Stimulated activated CD8-positive, alpha-beta memory T cell treated with anti-CD3 and anti-CD28 coated beads, Interleukin-4, amount 100 ng/mL, for 4 hours (primary cell): ENCODE measurements around the gene EXOC2.

Source experiments
- DNase-seq, 2 donors: peaks; one replicate each; pipeline ENCODE4 v3.0.0-alpha.2; 2020; ENCODE audit warnings: low read depth in 2 of 2, low spot score in 1 of 2

The EXOC2 gene

DNA sequence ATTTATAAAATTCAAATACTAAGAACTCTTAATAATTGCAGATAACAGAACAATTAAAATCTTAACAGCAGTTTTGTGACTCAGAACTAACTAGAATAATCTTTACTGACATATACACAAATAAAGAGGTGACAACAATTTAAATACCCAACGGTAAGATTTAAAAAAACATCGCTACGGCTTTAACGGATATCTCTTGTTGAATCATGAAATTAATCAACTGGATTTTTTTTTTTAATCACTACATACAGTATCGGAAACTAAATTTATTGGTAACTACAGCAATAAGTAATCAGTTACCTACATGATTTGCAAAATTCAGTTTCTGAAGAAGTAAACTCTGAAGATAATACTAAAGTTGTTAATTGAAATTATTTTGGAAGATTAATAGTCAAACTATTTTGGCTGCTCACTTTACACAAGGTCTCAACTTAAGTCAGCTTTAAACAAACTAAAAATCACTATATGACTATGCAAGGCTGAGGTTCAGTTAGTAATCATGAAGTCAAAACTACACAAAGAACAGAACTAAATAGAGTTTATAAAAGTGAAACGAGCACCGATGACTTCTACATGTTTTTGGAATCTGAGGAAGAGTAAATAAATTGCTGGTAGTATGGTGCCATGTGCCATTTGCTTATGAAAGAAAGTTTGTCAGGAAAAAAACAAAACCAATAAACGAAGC is 164.8 kb downstream of the EXOC2 start:
- DNase-seq = no peak

DNA sequence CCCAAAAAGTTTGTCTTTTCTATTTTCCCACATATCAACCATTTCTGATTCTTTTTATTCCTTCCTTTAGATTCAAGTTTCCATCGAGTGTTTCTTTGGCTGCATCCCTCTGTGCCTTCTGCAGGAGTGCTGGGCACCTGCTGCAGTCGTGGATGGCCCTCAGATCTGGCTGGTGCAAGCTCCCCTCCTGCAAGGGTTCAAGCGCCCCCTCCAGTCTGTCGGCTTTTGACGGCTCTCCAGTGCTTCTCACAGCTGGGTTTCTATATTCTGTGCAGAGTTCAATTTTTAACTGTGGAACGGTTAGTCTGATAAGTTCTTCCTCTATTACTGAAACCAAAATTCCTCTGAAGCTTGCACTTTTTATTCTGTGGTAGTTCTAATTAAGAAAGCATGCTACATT is 168.1 kb downstream of the EXOC2 start:
- DNase-seq = no peak

DNA sequence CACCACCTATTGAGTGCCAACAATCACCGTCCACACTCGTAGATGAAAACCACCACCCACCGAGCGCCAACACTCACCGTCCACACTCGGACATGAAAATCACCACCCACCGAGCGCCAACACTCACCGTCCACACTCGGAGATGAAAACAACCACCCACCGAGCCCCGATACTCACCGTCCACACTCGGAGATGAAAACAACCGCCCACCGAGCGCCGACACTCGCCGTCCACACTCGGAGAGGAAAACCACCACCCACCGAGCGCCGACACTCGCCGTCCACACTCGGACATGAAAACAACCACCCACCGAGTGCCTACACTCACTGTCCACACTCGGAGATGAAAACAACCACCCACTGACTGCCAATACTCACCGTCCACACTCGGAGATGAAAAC is 172.1 kb downstream of the EXOC2 start:
- DNase-seq = no peak

- DNase-seq = no peak
These were observed 174.7 kb downstream of the EXOC2 start for GRCh38 chr6:518218-518617.

- no peak for DNase-seq
These were observed 176.7 kb downstream of the EXOC2 start for GRCh38 chr6:516213-516612.

DNA sequence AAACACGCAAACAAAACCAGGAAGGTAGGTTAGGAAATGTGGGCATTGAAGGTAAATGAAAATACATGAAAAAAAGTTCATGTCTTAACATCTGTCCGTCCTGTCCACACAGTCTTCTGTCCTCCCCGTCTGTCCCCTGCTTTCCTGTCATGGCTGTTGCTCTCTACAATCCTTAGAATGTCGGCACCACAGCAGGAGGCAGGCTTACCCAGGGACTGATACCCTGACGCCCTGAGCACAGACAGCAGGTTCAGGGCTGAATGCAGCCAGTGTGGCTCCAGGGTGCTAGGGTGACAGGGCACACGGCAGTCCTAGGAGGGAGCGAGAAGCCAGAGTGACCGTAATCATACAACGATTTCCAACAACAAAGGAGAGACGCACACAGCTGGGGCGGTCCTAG is 177.7 kb downstream of the EXOC2 start:
- no peak for DNase-seq

DNA sequence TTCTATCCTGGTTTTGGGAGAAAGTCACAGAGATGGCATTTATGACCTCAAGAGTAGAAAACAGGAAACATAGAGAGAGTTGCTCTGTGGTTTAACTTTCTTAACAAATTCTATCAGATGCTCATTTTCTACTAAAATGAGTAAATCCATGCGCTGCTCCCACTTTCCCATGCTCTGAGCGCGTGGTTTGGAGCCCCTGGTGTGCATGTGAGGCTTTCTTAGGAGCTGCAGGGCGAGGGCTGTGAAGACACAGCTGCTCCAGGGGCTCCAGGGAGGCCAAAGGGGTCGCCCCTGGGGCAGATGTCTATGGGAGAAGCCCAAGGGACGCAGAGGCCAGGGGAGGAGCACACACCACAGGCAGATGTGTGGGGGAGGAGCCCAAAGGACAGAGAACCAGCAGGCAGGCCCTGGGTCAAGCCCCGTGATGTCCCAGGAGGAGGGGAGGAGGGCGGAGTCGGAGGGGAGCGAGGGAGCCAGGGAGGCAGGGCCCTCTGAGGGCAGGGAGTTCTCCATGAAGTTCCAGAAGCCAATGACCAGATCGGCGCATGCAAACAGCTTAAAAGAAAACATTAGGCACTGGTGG is 178.5 kb downstream of the EXOC2 start:
- DNase-seq = no peak

DNA sequence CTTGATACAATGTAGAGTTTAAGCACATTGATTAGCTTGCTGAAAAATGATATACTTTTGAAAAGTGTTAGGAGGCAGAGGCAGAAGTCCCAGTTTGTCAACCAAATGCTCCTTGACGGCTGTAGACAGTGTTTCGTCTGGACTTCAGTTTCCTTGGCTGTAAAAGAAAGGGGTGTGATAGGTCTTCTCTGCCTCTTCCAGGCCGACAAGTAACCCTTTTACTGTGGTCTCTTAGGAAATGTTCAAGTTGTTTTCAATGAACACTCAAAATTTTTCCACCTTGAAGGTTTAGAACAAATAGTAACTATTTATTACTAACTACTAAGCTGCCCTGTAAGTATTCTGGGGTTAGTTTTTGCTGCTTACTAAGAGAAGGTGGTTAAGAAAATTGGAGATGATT is 179.0 kb downstream of the EXOC2 start:
- DNase-seq = no peak

- DNase-seq = no peak
These were observed 179.9 kb downstream of the EXOC2 start for GRCh38 chr6:513058-513457.

DNA sequence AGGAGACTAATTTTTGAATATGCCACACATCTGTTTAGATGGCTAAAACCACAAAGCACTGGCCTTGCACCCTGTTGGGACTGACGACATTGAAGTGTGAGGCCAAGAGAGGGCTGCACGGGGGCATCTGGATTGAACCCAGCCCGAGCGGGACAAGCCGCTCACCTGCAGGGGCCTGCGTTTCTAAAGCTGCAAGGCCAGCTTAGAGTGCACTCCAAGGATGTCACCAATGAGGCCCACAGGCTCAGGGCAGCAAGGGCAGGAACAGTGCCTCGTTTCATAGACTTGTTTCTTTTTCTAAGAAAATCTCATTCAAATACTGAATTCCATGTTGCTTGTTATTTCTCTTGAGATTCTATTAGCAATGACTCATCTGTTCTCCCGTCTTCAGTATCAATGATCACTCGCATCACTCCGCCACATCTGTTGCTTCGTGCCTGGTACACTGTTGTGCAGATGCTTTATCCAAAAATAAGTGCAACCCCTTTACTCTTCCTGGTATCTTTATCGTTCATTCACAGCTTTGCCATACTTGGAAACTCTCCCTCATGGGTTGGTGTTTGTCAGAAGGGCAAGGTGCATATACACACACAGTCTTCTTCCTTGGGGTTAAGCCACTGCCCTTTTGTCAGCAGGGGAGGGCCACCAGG is 181.3 kb downstream of the EXOC2 start:
- no peak for DNase-seq

GRCh38 chr6:509676-510075 is 183.3 kb downstream of the EXOC2 start:
- DNase-seq = no peak

DNA sequence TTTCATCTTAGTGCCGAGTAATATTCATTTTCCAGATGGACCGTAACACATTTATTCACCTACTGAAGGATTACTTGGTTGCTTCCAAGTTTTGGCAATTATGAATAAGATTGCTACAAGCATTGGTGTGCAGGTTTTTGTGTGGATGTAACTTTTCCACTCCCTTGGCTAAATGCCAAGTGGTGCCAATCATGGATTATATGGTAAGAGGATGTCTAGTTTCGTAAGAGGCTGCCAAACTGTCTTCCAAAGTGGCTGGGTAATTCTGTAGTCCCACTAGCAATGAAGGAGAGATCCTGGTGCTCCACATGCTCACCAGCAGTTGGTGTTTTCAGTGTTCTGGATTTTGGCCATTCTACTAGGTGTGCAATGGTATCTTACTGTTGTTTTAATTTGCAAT is 184.3 kb downstream of the EXOC2 start:
- DNase-seq = no peak

DNA sequence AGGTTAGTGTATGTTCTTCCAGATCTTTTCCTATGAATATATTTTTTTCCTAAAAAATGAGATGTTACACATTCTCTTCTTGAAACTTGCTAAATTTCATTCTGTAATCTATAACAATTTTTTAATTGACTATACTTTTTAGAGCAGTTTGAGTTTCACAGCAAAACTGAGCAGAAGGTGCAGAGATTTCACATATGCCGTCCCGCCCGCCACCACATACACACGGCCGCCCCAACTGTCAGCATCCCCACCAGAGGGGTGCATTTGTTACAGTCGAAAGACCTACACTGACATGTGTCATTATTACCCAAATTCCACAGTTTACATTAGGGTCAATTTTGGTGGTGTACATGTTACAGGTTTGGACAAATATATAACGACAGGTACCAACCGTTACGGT is 184.9 kb downstream of the EXOC2 start:
- DNase-seq = no peak

- DNase-seq = no peak
These were observed 185.9 kb downstream of the EXOC2 start for GRCh38 chr6:506920-507622.

DNA sequence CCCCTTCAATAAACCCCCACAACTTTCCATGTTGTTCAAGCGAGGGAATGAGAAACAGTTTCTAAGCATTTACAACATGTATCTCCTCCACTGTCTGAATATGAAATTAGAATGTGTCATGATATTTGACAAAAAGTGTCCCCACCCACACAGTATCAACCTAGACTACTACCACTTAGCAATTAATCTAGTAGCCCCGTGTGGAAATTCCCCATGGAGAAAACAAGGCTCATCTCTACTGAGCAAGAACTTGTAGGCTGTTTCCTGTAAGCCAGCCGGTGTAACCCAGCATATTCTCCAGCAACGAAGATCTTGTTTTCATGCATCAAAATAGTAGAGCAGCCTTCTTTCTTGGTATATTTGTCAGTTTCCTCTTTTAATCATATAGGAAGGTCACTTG is 186.4 kb downstream of the EXOC2 start:
- peak in 1 of 2 donors; percentile 29 for DNase-seq

GRCh38 chr6:505374-505773 is 187.6 kb downstream of the EXOC2 start:
- no peak for DNase-seq

DNA sequence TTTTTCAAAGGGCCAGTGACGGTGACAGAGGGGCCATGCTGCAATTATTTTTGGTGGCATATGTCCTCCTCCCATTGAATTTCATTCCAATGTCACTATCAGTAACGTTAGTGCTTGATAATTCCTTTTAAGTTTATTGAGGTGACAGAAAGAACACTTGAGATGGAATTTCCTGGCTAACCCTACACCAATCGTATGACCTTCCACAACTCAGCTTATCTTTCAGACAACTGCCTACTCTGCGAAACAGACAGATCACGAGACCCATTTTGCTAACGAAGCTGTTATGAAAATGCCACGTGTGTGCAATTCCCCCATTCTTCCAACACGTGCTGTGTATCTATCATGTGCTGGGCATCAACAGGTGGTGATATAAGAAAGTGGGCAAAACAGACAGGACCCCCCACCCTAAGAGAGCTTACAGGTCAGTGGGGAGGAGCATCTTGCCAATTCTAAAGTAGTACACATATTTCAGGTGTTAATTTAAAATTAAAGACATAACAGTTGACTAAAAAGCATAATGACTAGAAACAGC is 188.4 kb downstream of the EXOC2 start:
- DNase-seq = no peak

DNA sequence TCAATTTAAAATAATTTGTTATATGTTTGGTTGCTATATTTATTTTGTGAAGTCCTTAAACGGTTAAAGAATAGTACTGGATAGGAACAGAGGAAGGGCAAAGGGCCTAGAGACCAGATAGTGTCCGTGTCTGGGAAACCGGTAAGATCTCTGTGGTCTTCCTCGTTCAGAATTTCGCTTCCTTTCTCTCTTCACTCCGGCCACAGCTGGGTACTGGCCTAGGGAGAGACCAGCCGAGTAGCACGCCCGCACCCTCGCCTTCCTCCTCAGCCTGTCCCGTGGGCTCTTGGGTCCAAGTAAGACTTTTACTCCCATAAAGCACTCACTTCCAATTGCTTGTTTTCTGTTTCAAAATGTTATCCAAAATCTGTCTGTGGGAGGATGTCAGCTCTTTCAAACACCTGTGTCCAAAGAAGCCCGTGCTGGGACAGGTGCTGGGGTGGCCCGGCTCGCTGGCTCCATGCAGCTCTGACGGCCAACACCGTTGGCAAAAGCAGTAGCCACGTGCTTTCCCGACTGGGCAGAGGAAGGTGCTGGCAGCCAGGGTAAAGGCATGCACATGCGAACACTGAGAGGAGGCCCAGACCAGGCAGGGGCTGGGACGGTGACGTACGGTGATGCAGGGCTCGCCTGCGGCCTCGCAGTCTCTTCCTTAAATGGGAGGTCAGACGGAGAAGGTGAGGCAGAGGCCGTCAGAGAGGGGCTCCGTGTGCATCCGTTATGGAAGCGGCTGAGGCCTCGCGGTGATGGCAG is 189.2 kb downstream of the EXOC2 start:
- no peak for DNase-seq

GRCh38 chr6:502761-503160 is 190.2 kb downstream of the EXOC2 start:
- no peak for DNase-seq

GRCh38 chr6:501891-502601 is 190.9 kb downstream of the EXOC2 start:
- peak in 1 of 2 donors; percentile 32 for DNase-seq

DNA sequence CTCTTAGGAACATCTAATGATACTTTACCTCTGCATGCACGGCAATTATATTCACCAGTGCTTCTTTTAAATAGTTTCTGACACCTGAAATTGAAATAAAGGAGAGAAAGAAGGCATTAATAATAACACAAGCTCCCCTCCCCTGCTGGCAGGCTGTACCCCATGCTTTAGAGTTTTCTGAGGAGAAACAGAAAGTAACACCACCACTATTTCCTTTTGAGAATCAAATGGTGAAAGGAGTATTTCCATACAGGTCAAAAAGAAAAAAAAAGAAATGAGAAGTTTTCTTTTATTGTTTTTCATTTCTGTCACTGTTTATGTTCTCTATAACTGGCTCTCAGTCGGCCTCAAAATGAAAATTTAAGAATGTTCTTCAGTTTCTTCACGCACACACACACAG is 193.3 kb downstream of the EXOC2 start:
- no peak for DNase-seq
